Measurements from ENCODE around the gene ARHGAP25.

Gene ARHGAP25

DNA sequence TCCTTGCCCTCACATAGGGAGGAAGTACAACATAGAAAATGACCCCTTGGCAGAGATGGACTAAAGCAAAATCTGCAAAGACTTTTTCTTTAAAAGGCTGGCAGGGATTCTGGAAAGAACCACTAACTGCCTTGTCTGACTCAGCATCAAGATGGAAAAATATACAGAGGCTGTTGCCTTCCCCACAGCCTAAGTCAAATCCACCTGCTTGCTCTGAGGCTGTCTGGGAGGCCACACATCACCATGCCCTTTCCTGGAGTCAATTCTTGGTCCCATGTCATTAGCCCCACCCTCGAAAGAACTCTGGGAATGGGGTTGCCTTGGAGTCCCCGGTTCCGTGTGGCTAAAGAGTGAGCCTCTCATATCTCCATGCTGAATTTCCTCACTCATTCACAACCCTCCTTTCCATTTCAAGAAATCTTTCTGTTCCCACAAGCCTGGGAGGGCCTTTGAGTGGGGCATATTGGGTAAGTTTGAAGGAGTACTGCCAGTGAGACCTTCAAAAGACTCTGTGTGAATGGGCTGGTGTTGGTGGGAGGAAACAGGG is 97.1 kb downstream of the ARHGAP25 start:
- TF ChIP-seq TEAD4 (IDR thresholded peaks at IDR 0.05), result no peak
- TF ChIP-seq TCF12 (IDR thresholded peaks at IDR 0.05; ENCODE audit: low read depth), result no peak
- no peak for TF ChIP-seq EGR1 (IDR thresholded peaks at IDR 0.05)
- TF ChIP-seq, protein P1, sequence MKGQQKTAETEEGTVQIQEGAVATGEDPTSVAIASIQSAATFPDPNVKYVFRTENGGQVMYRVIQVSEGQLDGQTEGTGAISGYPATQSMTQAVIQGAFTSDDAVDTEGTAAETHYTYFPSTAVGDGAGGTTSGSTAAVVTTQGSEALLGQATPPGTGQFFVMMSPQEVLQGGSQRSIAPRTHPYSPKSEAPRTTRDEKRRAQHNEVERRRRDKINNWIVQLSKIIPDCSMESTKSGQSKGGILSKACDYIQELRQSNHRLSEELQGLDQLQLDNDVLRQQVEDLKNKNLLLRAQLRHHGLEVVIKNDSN (IDR thresholded peaks at IDR 0.05), result no peak
- TF ChIP-seq, protein P2, sequence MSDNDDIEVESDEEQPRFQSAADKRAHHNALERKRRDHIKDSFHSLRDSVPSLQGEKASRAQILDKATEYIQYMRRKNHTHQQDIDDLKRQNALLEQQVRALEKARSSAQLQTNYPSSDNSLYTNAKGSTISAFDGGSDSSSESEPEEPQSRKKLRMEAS (IDR thresholded peaks at IDR 0.05), result no peak
- TF ChIP-seq ZBTB7A (IDR thresholded peaks at IDR 0.05; ENCODE audit: low read depth), result no peak
- TF ChIP-seq CEBPB (IDR thresholded peaks at IDR 0.05), result no peak

DNA sequence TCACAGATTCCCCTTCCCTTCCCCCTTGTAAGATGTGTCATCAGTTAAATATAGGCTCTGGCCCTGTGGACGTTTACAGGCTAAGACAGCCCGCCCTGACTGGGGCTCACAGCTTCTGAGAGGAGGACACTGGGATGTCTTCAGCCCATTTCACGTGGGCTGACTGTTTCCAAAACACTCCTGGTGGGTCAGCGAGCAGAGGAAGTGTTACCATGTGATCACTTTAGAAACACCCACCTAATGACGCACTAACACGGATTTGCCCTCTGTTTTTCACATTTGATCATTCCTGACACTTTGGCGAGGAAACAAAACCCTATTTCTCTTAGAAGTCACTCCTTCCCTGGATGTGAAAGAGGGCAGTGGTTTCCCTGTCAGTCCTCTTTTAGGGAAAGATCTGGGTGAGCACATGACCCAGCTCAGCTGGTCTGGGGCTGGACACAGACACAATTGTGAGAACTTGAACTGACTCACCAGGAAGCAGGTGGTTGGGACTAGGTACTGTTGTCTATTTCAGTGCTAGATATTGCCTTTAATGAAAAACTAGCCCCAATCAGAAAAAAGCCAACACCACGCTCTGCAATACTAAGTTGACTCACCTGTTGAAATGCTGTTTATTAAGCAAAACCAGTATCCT is 97.7 kb downstream of the ARHGAP25 start:
- TF ChIP-seq, protein P1 (IDR thresholded peaks at IDR 0.05), result peak; percentile 71
- no peak for TF ChIP-seq CREB1 (IDR thresholded peaks at IDR 0.05; ENCODE audit: low read depth)
- no peak for TF ChIP-seq EGR1 (IDR thresholded peaks at IDR 0.05)
- TF ChIP-seq RAD21 (IDR thresholded peaks at IDR 0.05; ENCODE audit: low read depth), result no peak
- TF ChIP-seq TCF12 (IDR thresholded peaks at IDR 0.05; ENCODE audit: low read depth), result no peak

DNA sequence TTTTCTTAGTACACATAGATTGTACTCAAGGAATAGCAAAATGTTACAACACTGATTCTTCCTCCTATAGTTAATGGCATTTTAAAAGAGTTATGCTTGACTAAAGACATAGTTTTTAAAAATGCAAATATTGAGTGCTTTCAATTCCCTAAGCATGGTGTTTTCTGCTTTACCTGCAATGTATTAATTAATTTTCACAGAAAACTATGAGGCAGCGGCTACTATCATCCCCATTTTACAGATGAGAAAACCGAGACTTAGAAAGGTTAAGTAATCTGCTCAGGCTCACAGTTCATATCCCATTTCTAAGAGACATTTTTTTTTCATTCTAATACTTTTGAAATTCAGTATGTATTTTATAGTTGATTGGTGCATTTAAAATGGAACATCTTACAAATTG is 98.6 kb downstream of the ARHGAP25 start:
- TF ChIP-seq TCF12 (IDR thresholded peaks at IDR 0.05; ENCODE audit: low read depth) (no peak), EP300 (IDR thresholded peaks at IDR 0.05; ENCODE audit: borderline replicate concordance) (no peak), YY1 (IDR thresholded peaks at IDR 0.05; ENCODE audit: low read depth) (no peak), CREB1 (IDR thresholded peaks at IDR 0.05; ENCODE audit: low read depth) (no peak), TAF1 (IDR thresholded peaks at IDR 0.05; ENCODE audit: low read depth) (no peak), RAD21 (IDR thresholded peaks at IDR 0.05; ENCODE audit: low read depth) (no peak), ZBTB7A (IDR thresholded peaks at IDR 0.05; ENCODE audit: low read depth) (no peak), FOXM1 (IDR thresholded peaks at IDR 0.05; ENCODE audit: borderline replicate concordance, low read depth) (no peak), NFIC (IDR thresholded peaks at IDR 0.05) (no peak), TEAD4 (IDR thresholded peaks at IDR 0.05) (no peak), EGR1 (IDR thresholded peaks at IDR 0.05) (no peak), CEBPB (IDR thresholded peaks at IDR 0.05) (no peak)
- TF ChIP-seq, protein P1 (IDR thresholded peaks at IDR 0.05), result no peak
- TF ChIP-seq, protein P3, sequence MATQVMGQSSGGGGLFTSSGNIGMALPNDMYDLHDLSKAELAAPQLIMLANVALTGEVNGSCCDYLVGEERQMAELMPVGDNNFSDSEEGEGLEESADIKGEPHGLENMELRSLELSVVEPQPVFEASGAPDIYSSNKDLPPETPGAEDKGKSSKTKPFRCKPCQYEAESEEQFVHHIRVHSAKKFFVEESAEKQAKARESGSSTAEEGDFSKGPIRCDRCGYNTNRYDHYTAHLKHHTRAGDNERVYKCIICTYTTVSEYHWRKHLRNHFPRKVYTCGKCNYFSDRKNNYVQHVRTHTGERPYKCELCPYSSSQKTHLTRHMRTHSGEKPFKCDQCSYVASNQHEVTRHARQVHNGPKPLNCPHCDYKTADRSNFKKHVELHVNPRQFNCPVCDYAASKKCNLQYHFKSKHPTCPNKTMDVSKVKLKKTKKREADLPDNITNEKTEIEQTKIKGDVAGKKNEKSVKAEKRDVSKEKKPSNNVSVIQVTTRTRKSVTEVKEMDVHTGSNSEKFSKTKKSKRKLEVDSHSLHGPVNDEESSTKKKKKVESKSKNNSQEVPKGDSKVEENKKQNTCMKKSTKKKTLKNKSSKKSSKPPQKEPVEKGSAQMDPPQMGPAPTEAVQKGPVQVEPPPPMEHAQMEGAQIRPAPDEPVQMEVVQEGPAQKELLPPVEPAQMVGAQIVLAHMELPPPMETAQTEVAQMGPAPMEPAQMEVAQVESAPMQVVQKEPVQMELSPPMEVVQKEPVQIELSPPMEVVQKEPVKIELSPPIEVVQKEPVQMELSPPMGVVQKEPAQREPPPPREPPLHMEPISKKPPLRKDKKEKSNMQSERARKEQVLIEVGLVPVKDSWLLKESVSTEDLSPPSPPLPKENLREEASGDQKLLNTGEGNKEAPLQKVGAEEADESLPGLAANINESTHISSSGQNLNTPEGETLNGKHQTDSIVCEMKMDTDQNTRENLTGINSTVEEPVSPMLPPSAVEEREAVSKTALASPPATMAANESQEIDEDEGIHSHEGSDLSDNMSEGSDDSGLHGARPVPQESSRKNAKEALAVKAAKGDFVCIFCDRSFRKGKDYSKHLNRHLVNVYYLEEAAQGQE (IDR thresholded peaks at IDR 0.05; ENCODE audit: low read depth), result no peak
- TF ChIP-seq, protein P2 (IDR thresholded peaks at IDR 0.05), result no peak

DNA sequence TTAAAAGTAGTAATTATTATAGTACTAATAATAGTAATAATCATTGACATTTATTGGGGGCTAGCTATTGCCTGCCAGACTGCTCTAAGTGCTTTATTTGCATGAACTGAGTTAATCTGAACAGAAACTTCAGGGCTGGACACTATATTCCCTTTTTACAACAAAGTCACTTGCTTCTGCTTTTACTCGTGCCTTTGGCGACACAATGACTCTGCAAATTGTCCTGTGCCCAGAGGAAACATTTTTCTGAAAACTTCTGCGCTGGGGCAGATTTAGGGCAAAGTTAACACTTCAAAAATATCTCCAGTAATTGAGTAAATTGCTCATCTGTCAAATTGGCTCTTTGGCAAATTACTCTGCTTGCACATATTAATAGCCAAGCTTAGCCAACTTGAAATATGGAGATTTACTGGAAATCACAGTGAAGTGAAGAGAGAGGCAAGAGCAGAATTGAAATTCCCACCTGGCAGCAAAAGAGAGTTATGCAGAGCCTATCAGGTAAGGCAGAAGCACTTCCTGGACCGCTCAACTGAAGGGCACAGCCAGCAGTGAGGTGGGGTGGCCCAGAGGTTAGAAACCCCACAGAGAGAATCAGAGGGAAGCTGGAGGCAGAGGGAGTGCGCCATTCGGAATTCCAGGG is 100.2 kb downstream of the ARHGAP25 start:
- TF ChIP-seq, protein P1 (IDR thresholded peaks at IDR 0.05), result no peak
- no peak for TF ChIP-seq TEAD4 (IDR thresholded peaks at IDR 0.05)
- TF ChIP-seq ZBTB7A (IDR thresholded peaks at IDR 0.05; ENCODE audit: low read depth), result no peak

DNA sequence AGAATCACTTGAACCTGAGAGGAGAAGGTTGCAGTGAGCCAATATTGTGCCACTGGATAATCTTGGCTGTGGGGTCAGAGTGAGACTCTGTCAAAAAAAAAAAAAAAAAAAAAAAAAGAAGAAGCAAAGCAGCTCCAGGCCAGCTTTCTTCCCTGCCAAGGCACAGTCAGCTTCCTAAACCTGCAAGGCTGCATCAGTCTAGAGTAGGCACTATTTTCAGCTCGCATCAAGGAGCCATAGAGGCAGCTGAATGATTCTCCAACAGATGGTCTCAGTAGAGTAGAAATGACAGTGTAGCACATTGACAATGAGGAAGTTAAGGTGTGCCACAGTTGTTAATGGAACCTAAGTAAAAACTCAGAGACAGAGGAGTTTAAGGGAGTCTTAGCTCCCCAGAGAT is 101.0 kb downstream of the ARHGAP25 start:
- TF ChIP-seq, protein P1 (IDR thresholded peaks at IDR 0.05), result no peak
- TF ChIP-seq EGR1 (IDR thresholded peaks at IDR 0.05), result no peak
- TF ChIP-seq, protein P3 (IDR thresholded peaks at IDR 0.05; ENCODE audit: low read depth), result no peak
- TF ChIP-seq RAD21 (IDR thresholded peaks at IDR 0.05; ENCODE audit: low read depth), result no peak
- no peak for TF ChIP-seq TEAD4 (IDR thresholded peaks at IDR 0.05)
- no peak for TF ChIP-seq NFIC (IDR thresholded peaks at IDR 0.05)
- TF ChIP-seq TCF12 (IDR thresholded peaks at IDR 0.05; ENCODE audit: low read depth), result no peak
- TF ChIP-seq TAF1 (IDR thresholded peaks at IDR 0.05; ENCODE audit: low read depth), result no peak
- TF ChIP-seq, protein P2 (IDR thresholded peaks at IDR 0.05), result no peak
- no peak for TF ChIP-seq CEBPB (IDR thresholded peaks at IDR 0.05)
- no peak for TF ChIP-seq CREB1 (IDR thresholded peaks at IDR 0.05; ENCODE audit: low read depth)
- TF ChIP-seq YY1 (IDR thresholded peaks at IDR 0.05; ENCODE audit: low read depth), result no peak
- no peak for TF ChIP-seq ZBTB7A (IDR thresholded peaks at IDR 0.05; ENCODE audit: low read depth)
- TF ChIP-seq FOXM1 (IDR thresholded peaks at IDR 0.05; ENCODE audit: borderline replicate concordance, low read depth), result no peak
- no peak for TF ChIP-seq EP300 (IDR thresholded peaks at IDR 0.05; ENCODE audit: borderline replicate concordance)

Measured in Ishikawa (cell line).